Sigmoid colon (tissue), 4 donors: ENCODE results near the gene DNAH10.

Experiments used
- EP300 ChIP-seq, 4 donors: sonication (generic); formaldehyde crosslinking; IDR thresholded peaks; one replicate each; pipeline ENCODE4 v1.6.1; 2017; ENCODE audit warnings: antibody characterized with exemption in 4 of 4
- POLR2A ChIP-seq, 2 donors: fragments of 450-650 bp; IDR thresholded peaks; one replicate each; pipeline ENCODE4 v1.6.1; 2016; ENCODE audit warnings: antibody characterized with exemption in 2 of 2, mild to moderate bottlenecking in 2 of 2, moderate library complexity in 2 of 2
- POLR2AphosphoS5 ChIP-seq, 4 donors: sonication (generic); formaldehyde crosslinking; IDR thresholded peaks; one replicate each; pipeline ENCODE4 v1.6.1; 2017; ENCODE audit warnings: antibody characterized with exemption in 4 of 4
- TF ChIP-seq, protein P1 (sequence below), 4 experiments: fragments of 450-650 bp in 3 of 4; fragments of 200-600 bp in 1 of 4; IDR thresholded peaks; one replicate each; pipeline ENCODE4 v1.5.1; 2016 to 2019; ENCODE audit warnings: antibody characterized with exemption in 4 of 4, mild to moderate bottlenecking in 3 of 4, moderate library complexity in 2 of 4

DNA sequence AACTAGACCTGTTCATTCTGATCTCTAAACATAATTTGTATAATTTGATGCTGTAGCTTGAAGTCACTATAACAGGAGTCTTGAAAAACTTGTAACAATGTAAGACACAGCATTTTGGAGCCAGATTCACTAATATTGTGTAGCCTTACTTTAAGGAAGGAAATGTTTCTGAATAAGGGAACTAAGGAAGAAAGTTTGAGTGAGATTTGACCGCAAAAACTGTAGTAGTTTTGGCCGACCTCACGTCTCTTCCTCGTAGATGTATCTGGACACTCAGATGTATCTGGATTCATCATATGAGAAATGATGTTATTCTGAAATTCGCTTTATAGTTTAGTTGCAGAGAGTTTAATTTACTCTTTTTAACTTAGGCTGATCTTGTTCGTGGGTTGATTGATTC, 13.9 kb upstream of the DNAH10 start:
- TF ChIP-seq POLR2AphosphoS5 (IDR thresholded peaks at IDR 0.05) (no peak), POLR2A (IDR thresholded peaks at IDR 0.05) (no peak), EP300 (IDR thresholded peaks at IDR 0.05) (no peak)
- TF ChIP-seq, protein P1, sequence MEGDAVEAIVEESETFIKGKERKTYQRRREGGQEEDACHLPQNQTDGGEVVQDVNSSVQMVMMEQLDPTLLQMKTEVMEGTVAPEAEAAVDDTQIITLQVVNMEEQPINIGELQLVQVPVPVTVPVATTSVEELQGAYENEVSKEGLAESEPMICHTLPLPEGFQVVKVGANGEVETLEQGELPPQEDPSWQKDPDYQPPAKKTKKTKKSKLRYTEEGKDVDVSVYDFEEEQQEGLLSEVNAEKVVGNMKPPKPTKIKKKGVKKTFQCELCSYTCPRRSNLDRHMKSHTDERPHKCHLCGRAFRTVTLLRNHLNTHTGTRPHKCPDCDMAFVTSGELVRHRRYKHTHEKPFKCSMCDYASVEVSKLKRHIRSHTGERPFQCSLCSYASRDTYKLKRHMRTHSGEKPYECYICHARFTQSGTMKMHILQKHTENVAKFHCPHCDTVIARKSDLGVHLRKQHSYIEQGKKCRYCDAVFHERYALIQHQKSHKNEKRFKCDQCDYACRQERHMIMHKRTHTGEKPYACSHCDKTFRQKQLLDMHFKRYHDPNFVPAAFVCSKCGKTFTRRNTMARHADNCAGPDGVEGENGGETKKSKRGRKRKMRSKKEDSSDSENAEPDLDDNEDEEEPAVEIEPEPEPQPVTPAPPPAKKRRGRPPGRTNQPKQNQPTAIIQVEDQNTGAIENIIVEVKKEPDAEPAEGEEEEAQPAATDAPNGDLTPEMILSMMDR (IDR thresholded peaks at IDR 0.05), result no peak
